Osteoblast (primary cell): ENCODE results near the gene MIB2. TPM values are rescaled to one million over a fixed set of nuclear protein-coding genes. Genes with fewer than 3 reads are reported as not detected.
"Not testable (repeated sequence)": the region's sequence is repeated elsewhere in the genome, so short reads cannot be mapped to it uniquely, and the experiment has no call there.

ENCODE experiments used
- DNase-seq: peaks from one replicate; pipeline ENCODE4 v3.0.0; 2011; ENCODE audit warnings: low spot score, mixed read lengths; ENCODE audit not compliant: insufficient read length; ENCODE audit errors: missing footprints
- H2AFZ ChIP-seq: 2 replicates; pipeline ENCODE4 v1.6.0; 2011; ENCODE audit warnings: mild to moderate bottlenecking, low read length
- H3K27ac ChIP-seq: 2 replicates; pipeline ENCODE4 v1.5.1; 2011; ENCODE audit warnings: mild to moderate bottlenecking, low read depth, low read length, moderate library complexity
- H3K27me3 ChIP-seq: 2 replicates; pipeline ENCODE4 v1.6.0; 2012; ENCODE audit warnings: mild to moderate bottlenecking, control low read depth, inconsistent platforms, low read length, moderate library complexity; ENCODE audit not compliant: insufficient read depth
- H3K36me3 ChIP-seq: 2 replicates; pipeline ENCODE4 v1.5.1; 2011; ENCODE audit warnings: mild to moderate bottlenecking, low read length, control low read depth, moderate library complexity; ENCODE audit not compliant: insufficient read depth
- H3K4me1 ChIP-seq: 2 replicates; pipeline ENCODE4 v1.5.1; 2011; ENCODE audit warnings: mild to moderate bottlenecking, low read length, control low read depth, moderate library complexity; ENCODE audit not compliant: insufficient read depth
- H3K4me2 ChIP-seq: 2 replicates; pipeline ENCODE4 v1.6.0; 2011; ENCODE audit warnings: mild to moderate bottlenecking, low read length; ENCODE audit not compliant: insufficient read depth
- H3K4me3 ChIP-seq: fragments of 200-600 bp; sonication (generic); 3 replicates; pipeline ENCODE4 v1.5.1; 2012; ENCODE audit warnings: mild to moderate bottlenecking, low read length, inconsistent platforms; ENCODE audit not compliant: insufficient read depth
- H3K79me2 ChIP-seq: 2 replicates; pipeline ENCODE4 v1.6.0; 2012; ENCODE audit warnings: mild to moderate bottlenecking, low read length, control low read depth, inconsistent platforms; ENCODE audit not compliant: insufficient read depth
- H3K9me3 ChIP-seq: 2 replicates; pipeline ENCODE4 v1.5.1; 2011; ENCODE audit warnings: low read depth, low read length, control low read depth
- H4K20me1 ChIP-seq: 2 replicates; pipeline ENCODE4 v1.6.0; 2012; ENCODE audit warnings: mild to moderate bottlenecking, low read length, control low read depth; ENCODE audit not compliant: insufficient read depth
- total RNA-seq: library from RNA; depleted of rRNA; stranded (reverse); fragments of >200 nt; gene quantifications from 2 replicates; pipeline ENCODE4 v1.2.3, GENCODE V29; 2012
- TF ChIP-seq, protein P1 (sequence below): IDR thresholded peaks from 2 replicates; pipeline ENCODE4 v1.5.1; 2011; ENCODE audit warnings: mild to moderate bottlenecking, low read depth, low read length, moderate library complexity; ENCODE audit errors: extremely low read depth

The MIB2 gene
- total RNA-seq, 1 donor, result 80.7 TPM

- Histone ChIP-seq H3K4me1 (no peaks in the 10 kb centered on the region), H3K27ac (no peak overlapping the region), H3K4me3 (no peak overlapping the region), H3K27me3 (no peaks in the 10 kb centered on the region), H3K36me3 (peaks cover 30% of the 10 kb centered on the region), H3K4me2 (no peak overlapping the region), H3K79me2 (no peaks in the 10 kb centered on the region), H4K20me1 (no peaks in the 10 kb centered on the region), H3K9me3 (no peaks in the 10 kb centered on the region), H2AFZ (no peak overlapping the region)
- TF ChIP-seq, protein P1, sequence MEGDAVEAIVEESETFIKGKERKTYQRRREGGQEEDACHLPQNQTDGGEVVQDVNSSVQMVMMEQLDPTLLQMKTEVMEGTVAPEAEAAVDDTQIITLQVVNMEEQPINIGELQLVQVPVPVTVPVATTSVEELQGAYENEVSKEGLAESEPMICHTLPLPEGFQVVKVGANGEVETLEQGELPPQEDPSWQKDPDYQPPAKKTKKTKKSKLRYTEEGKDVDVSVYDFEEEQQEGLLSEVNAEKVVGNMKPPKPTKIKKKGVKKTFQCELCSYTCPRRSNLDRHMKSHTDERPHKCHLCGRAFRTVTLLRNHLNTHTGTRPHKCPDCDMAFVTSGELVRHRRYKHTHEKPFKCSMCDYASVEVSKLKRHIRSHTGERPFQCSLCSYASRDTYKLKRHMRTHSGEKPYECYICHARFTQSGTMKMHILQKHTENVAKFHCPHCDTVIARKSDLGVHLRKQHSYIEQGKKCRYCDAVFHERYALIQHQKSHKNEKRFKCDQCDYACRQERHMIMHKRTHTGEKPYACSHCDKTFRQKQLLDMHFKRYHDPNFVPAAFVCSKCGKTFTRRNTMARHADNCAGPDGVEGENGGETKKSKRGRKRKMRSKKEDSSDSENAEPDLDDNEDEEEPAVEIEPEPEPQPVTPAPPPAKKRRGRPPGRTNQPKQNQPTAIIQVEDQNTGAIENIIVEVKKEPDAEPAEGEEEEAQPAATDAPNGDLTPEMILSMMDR, result no peak
- DNase-seq, result peak; percentile 38
These were observed 57.1 kb downstream of the MIB2 start for GRCh38 chr1:1672181-1672965.

DNA sequence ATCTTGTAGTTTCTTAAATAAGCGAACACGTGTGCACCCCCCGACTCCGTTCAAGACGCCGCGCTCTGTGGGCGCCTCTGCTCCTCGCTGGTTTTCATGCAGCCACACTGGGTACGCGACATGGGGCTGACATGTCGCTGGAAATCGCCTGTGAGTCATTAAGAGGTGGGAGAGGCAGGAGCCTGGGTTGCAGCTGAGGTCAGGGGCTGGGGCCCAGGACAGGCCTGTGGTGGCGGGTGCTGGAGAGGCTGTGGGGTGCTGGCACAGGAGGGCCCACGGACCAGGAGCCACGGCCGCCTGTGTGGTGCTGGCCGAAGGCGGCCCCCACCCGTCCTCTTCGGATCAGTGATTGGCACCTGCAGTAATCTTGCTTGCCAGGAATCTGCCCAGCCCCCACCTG is 59.5 kb downstream of the MIB2 start:
- not testable (repeated sequence) for H3K4me2 ChIP-seq, H3K4me1 ChIP-seq, H2AFZ ChIP-seq, H3K27ac ChIP-seq, H3K27me3 ChIP-seq, H3K4me3 ChIP-seq, H3K9me3 ChIP-seq, DNase-seq
- Histone ChIP-seq H3K79me2 (peaks cover 19% of the 10 kb centered on the region), H4K20me1 (peaks cover 17% of the 10 kb centered on the region), H3K36me3 (peaks cover 23% of the 10 kb centered on the region)

- Histone ChIP-seq H3K36me3 (peaks cover 20% of the 10 kb centered on the region), H4K20me1 (peaks cover 17% of the 10 kb centered on the region), H3K79me2 (peaks cover 20% of the 10 kb centered on the region)
- H2AFZ ChIP-seq, DNase-seq, H3K4me2 ChIP-seq, H3K4me3 ChIP-seq, H3K9me3 ChIP-seq, H3K4me1 ChIP-seq, H3K27ac ChIP-seq, H3K27me3 ChIP-seq: not testable (repeated sequence)
These were observed 59.9 kb downstream of the MIB2 start for GRCh38 chr1:1675218-1675617.

DNA sequence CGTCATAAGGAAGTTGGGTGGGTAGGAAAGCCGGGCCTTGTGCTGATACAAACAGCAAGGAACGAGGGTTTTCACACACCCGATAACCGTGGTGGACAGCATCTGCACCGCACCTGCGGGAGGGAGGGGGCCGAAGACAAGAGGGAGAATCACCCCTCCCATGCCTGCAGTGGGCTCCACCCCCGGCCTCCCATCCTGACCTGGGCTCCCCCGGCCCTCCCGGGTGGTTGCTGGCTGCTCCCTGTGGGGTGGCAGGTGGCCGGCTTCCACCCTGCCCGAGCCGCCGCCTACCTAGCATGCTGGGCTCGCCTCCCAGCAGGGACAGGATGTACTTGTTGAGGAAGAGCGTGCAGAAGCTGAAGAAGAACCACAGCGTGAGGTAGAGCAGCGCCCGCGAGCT is 60.8 kb downstream of the MIB2 start:
- not testable (repeated sequence) for H3K9me3 ChIP-seq, DNase-seq

DNA sequence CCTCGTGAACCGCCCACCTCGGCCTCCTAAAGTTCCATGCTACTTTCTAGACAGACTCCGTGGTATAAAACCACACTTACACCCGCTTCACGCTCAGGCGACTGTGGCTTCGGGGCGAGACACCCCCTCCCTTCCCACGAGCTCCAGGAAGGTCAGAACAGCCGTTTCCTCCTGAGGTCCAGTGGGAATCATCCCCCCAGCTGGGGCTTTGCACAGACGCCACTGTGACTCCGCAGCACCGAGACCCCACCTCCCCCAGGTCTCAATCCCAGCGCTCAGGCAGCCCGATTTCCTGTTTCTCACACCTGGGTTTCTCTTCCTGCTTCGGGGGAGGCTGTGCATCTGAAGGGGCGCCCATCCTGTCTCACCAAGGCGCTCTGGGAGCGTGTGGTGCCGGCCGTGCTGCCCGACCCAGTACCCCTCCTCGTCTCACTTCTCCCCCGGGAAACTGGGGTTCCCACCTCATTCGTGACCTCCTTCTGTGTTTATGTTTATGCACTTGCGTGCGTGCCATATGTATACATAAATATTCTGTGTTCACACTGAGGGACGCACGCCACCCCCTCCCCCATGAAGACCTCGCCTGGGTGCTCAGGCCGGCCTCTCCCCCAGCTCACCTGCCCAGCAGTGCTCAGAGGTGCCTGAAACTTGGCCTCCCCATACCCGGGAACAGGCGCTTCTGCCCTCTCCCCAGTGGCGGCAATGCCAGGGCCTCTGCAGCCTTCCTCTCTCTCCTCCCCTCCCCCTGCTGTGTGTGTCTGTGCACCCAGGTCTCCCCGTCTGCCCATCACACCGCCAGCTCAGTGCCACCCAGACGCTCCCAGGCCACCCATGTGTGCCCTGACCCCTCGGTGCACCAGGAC is 62.6 kb downstream of the MIB2 start:
- Histone ChIP-seq H3K9me3 (no peaks in the 10 kb centered on the region), H3K36me3 (peaks cover 6% of the 10 kb centered on the region), H2AFZ (no peak overlapping the region), H3K4me1 (no peaks in the 10 kb centered on the region), H4K20me1 (peaks cover 30% of the 10 kb centered on the region), H3K4me2 (no peak overlapping the region), H3K79me2 (peaks cover 43% of the 10 kb centered on the region), H3K4me3 (no peak overlapping the region), H3K27ac (no peak overlapping the region), H3K27me3 (no peaks in the 10 kb centered on the region)
- TF ChIP-seq, protein P1, result no peak
- DNase-seq, result peak; percentile 71

More for the DNA sequence above, 60.8 kb downstream of the MIB2 start:
- not testable (repeated sequence) for H3K27me3 ChIP-seq, H3K4me3 ChIP-seq, H2AFZ ChIP-seq, H3K4me1 ChIP-seq, H3K4me2 ChIP-seq, H3K27ac ChIP-seq
- H4K20me1 ChIP-seq, result peaks cover 21% of the 10 kb centered on the region
- peaks cover 14% of the 10 kb centered on the region for H3K36me3 ChIP-seq
- H3K79me2 ChIP-seq, result peaks cover 29% of the 10 kb centered on the region
